GM12892 (cell line): ENCODE results near the gene KIAA0825.

Experiments used
- POLR2AphosphoS5 ChIP-seq: IDR thresholded peaks from 2 replicates; pipeline ENCODE4 v1.6.1; 2011; ENCODE audit warnings: low read depth, low read length, control low read depth
- TAF1 ChIP-seq: IDR thresholded peaks from 2 replicates; pipeline ENCODE4 v1.6.1; 2011; ENCODE audit warnings: low read depth, mild to moderate bottlenecking, control low read depth, low read length, borderline replicate concordance

DNA sequence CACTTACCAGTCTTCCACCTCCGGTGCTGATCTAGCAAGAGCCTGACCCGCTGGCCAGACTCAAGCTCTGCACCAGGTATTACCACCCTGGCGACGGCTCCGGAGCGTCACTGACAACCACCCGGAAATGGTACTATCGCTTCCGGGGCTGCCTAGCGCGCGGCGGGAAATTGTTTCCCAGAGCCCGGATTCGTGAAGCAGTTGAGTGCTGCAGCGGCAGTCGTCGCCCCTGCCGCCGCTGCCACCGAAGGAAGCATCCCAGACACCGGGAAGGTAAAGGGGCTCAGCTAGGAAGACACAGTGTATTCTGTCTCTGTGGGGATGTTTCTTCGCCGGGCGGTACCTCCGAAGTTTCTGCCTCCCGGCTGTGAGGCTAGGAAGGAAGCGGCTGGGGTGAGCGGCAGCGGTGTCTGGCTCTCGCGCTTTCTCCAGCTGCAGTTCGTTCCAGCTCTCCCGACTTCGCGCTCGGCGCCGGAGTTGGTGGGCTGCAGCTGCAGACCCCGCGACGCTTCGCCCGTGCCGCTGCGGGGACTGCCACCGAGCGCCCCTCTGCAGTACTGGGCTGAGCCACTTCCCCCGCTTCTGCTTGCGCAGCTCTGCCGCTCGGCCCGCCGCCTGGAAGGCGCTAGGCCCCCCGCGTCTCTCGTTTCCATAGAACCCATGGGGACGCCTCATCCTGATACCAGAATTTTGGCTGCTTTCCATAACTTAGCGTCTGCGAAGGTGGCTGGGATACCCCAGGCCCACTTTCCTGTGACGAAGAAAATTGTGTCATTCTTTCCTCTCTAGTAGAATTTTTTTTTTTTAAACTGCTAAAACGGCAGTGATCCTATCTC, at the start of gene KIAA0825, which contains the start of gene SLF1:
- TF ChIP-seq TAF1 (peak; percentile 79), POLR2AphosphoS5 (peak; percentile 79)
